GM12872 (cell line): ENCODE measurements around the gene STARD5.

Experiments
- TF ChIP-seq, protein P1 (sequence below): IDR thresholded peaks from 3 replicates; pipeline ENCODE4 v1.5.1; 2011; ENCODE audit warnings: low read depth, mild to moderate bottlenecking, low read length, moderate library complexity; ENCODE audit not compliant: insufficient read depth

STARD5 gene

DNA sequence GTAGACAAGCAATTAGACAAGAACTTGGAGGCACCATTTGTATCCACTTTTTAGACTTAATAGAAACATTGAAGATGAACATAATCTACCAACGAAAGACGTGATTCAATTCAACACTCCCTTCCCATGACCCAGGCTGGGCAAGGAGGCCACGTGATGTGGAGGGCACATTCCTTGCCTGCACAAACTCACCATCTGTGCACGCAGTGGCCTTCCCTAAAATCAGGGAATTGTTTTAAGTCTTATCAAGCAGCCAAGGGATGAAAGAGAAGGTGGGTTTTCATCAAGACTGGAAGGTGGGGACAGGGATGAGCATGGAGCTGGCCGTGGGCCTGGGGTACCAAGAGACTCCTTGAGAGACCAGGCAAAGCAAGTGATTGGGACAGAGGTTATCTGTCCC is 13.5 kb downstream of the STARD5 start:
- TF ChIP-seq, protein P1, sequence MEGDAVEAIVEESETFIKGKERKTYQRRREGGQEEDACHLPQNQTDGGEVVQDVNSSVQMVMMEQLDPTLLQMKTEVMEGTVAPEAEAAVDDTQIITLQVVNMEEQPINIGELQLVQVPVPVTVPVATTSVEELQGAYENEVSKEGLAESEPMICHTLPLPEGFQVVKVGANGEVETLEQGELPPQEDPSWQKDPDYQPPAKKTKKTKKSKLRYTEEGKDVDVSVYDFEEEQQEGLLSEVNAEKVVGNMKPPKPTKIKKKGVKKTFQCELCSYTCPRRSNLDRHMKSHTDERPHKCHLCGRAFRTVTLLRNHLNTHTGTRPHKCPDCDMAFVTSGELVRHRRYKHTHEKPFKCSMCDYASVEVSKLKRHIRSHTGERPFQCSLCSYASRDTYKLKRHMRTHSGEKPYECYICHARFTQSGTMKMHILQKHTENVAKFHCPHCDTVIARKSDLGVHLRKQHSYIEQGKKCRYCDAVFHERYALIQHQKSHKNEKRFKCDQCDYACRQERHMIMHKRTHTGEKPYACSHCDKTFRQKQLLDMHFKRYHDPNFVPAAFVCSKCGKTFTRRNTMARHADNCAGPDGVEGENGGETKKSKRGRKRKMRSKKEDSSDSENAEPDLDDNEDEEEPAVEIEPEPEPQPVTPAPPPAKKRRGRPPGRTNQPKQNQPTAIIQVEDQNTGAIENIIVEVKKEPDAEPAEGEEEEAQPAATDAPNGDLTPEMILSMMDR, result no peak

DNA sequence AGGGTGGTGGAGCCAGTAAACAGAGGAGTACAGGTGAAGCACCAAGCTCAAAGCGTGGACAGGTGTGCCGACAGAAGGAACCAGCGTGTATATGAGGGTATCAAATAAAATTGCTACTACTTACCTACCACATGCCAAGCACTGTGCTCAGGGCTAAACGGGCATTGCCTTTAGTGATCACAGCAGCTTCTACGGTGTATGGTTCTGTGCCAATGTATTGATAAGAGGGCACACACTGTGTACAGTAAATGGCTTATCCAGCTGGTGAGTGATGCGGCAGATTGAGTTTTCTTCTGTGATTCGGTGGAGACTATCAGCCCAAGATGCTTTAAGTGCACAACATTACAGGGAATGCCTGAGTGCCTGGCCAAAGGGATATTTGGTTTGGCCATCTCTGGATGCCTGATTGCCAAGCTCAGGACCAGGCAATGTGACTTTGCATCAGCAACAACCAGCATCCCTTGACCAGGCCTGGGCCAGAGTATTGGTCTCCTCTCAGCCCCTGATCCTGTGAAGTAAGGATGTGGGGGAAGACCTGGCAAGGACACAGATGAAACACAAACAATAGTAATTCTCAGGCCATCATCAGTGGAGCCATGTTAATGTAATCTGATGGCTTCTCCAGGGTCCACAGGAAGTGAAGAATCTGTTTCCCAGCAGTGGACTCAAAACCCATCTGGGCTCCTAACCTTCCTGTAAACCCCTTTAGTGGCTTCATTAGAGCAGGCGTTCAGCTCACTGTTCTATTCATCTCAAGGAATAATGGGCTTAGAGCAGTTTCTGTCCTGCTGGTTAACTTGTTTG is 14.1 kb downstream of the STARD5 start:
- TF ChIP-seq, protein P1, result no peak

DNA sequence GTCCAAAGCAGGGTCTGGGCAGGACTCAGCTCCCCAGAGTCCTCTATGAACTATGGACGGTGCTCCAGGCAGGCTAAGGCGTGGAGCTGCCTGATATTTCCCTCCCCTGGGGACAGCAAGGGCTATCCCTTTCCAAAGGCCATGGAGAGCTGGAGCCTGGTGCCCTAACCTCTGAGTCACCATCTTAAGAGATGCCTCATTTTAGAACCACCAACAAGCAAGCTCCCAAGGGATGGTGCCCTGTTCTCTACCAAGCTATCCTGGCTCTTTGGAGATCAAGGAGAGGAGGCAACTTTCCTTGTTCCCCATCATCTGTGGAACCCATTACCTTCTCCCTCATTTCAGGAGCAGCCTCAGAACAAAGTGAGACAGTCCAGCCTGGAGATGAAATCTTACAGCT is 15.7 kb downstream of the STARD5 start:
- TF ChIP-seq, protein P1, result no peak

DNA sequence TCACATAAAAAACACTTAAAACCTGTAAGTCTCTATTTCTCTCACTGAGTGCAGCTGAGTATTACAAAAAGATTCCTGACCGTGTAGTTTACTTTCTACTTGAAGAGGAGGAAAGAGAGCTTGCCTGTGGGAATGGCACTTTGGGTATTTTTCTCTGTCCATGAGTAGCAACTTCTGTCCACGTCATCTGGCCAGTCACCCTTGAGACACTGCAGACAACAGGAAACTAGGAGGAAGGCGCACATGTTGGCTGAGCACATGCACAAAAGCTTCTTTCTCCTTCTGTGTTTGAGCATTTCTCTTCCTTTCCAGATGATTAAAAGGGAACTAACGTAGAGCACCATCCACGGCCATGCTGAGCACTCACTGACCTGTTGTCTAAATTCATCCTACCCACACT is 19.7 kb downstream of the STARD5 start:
- TF ChIP-seq, protein P1, result no peak

DNA sequence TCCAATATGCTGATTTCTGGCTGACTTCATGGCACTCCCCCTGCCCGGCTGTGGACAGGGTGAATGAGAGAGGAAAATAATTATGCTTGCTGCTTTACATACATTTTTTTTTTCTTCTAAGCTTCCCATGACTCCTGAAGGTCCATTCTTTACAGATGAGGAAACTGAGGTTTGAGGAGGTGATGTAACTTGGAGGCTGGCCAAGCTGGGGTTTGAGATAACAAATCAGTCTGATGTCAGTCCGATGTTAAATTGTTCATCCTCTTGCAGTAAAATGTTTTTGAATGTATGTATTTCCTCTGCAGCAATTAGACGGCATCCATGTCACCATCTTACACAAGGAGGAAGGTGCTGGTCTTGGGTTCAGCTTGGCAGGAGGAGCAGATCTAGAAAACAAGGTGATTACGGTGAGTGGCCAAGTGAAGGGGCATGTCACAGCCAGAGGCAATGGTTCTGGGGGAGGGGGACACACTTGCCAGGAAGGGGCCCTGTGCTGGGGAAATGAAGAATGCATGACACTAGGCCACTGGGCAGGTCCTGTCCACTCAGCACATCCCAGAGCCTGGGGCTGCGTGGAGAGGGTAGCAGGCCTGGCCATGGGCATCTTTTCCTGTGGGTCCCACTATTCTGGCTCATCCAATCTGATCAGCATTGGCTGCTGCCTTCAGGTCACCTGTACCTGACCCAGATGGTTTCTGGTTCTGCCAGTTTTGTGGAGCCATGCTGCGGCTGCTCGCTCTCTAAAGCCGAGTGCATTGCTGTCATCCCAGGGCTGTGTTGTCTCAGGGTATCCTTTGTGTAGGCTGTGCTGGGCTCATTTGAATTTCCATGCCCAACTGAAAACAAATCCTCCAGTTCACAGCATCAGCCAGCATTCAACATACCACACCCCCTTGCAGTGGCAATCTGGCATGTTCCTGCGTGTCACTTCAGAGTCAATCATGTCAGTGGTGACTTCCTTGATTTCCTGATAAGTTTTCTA is 20.4 kb downstream of the STARD5 start:
- TF ChIP-seq, protein P1, result no peak

DNA sequence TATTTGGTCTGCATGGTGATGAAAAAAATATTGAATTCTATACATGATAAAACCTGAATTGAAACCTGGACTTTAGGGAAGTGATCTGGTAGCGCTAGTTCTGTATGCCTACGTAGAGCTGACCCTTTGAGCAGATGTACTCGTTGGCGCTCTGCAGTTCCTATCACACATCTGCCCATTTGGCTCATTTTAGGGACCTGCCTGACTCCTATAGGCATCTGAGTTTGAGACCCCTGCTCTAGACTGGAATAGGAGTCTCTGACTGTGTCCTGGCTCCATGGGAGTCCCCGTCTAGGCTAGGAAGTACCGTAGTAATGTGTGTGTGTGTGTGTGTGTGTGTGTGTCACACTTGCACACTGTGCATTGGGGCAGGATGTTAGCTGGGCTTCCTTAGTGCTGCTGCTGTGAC is 21.2 kb downstream of the STARD5 start:
- TF ChIP-seq, protein P1, result no peak

DNA sequence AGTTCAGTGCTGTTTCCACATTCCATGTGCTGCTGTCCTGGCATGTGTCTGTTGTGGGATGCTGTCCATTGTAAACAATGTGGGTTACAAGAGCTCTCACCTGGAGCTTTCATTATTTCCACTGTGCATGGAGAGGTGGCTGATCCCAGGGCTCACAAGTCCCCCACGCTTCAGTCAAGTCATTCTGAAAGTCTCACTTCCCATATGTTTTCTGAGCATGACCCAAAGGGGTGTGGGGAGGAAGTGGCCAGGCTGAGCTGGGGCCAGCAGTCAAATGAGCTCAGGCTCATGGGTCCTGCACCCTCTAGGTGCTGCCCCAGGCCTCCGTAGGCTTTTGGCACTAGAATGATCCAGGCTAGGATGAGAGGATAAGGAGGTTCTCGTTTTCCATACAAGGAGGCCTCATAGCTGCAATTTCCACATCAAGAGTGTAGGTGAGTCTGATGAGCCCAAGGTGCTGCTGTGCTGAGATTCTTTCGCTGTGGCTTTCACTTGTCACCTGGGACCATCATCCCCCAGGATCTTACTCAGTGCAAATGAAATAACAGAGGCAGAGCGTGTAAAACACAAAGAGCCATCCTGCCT is 22.0 kb downstream of the STARD5 start:
- TF ChIP-seq, protein P1, result no peak
